ENCODE results near the gene ARGLU1.

Gene ARGLU1

DNA sequence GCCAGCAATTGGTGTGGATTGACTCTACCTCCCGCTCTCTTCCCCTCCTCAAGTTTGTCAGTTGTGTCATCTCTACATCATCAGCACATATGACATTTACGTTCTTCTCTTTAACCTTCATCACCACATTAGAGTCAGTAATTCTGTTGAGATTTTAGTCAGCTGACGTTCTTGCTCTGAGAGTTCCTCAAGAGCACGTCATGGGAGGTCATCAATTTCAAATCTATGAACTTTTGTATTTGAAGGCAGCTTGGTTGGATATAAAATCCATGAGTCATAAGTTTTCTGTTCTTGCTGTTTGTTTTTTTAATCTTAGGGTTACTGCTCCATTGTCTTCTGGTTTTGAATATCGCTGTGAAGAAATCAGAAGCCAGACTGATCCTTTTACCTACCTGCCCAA is 21.8 kb upstream of the ARGLU1 start:
- DNase-seq (ENCODE audit: low read depth), result no peak
- H3K4me3 ChIP-seq (ENCODE audit: control insufficient read depth, low read depth, low read length), result no peak overlapping the region
- TF ChIP-seq CTCF (IDR thresholded peaks at IDR 0.05; ENCODE audit: control insufficient read depth, insufficient read depth, low read depth, low read length, missing control alignments), result no peak

DNA sequence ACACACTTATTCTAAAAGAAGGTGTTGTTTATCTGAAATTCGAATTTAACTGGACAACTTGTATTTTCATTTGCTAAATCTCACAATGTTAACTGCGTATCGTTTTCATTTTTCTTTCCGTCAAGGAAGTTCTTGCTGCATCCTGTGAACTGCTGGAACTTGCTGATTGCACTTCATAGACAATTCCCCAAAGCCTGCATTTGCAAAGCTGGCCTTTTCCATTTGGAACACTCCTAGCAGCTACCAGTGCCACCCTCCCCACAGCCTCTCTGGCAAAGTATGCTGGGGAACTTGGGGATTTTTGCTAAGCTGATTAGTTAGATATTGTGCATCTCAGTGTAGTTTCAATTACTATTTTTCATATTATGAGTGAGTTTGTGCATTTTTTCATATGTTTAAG is 20.4 kb upstream of the ARGLU1 start:
- TF ChIP-seq CTCF (IDR thresholded peaks at IDR 0.05; ENCODE audit: control insufficient read depth, insufficient read depth, low read depth, low read length, missing control alignments), result no peak
- no peak for DNase-seq (ENCODE audit: low read depth)
- no peak overlapping the region for H3K4me3 ChIP-seq (ENCODE audit: control insufficient read depth, low read depth, low read length)

DNA sequence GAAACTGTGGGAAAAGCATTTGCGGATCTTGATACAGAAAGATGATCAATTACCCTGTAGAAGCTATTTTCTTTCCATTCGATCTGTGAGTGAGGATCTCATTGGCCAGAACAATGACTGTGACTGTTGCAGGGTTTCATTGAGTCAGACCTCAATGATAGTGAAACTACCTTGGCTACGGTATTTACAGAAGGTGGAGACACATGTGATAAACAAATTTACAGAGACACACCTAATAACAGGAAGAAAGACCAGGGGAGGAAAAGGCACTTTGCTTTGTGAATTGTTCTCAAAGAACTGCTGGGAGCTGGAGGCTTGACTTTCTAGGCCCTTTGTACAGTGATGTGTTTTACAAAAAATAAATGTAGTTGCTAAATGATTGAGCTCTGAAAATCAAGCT is 19.9 kb upstream of the ARGLU1 start:
- TF ChIP-seq CTCF (IDR thresholded peaks at IDR 0.05; ENCODE audit: control insufficient read depth, insufficient read depth, low read depth, low read length, missing control alignments), result no peak
- H3K4me3 ChIP-seq (ENCODE audit: control insufficient read depth, low read depth, low read length), result no peak overlapping the region
- DNase-seq (ENCODE audit: low read depth), result no peak

DNA sequence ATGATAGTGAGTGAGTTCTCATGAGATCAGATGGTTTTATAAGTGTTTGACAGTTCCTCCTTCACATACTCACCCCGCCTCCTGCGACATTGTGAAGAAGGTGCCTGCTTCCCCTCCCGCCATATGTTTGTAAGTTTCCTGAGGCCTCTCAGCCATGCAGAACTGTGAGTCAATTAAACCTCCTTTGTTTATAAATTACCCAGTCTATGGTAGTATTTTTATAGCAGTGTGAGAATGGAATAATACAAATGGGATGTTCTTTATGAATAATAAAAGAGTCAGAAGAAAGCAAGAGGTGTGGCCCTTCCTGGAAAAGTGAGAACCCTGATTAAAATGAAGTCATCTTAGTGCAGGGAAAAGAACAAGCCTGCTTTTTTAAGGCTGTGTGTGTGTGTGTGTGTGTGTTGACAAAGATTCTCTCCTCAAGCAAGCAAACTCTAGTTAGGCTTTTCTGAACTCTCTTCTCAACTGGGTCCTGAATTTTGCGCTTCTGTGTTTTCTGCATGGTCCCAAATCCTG is 18.8 kb upstream of the ARGLU1 start:
- no peak for DNase-seq (ENCODE audit: low read depth)
- no peak for TF ChIP-seq CTCF (IDR thresholded peaks at IDR 0.05; ENCODE audit: control insufficient read depth, insufficient read depth, low read depth, low read length, missing control alignments)
- H3K4me3 ChIP-seq (ENCODE audit: control insufficient read depth, low read depth, low read length), result no peak overlapping the region

- TF ChIP-seq CTCF (IDR thresholded peaks at IDR 0.05; ENCODE audit: control insufficient read depth, insufficient read depth, low read depth, low read length, missing control alignments), result no peak
- no peak overlapping the region for H3K4me3 ChIP-seq (ENCODE audit: control insufficient read depth, low read depth, low read length)
- DNase-seq (ENCODE audit: low read depth), result no peak
These were observed 13.3 kb upstream of the ARGLU1 start for GRCh38 chr13:106581225-106581624.

DNA sequence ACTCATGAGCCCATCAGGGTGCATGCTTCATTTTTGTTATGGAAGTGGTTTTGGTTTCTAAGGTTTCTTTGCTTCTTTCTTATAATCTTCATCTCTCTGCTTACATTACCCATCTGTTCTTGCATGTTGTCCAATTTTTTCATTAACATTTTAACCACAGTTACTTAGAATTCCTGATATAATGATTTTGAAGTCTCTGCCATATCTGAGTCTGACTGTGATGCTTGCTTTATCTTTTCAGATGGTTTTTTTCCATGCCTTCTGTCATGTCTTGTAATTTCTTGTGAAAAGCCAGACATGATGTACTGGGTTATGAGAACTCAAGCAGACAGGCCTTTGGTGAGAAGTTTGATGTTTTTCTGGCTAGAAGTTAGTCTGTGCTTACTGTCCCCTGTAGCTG is 8.0 kb upstream of the ARGLU1 start:
- TF ChIP-seq CTCF (IDR thresholded peaks at IDR 0.05; ENCODE audit: control insufficient read depth, insufficient read depth, low read depth, low read length, missing control alignments), result no peak
- no peak overlapping the region for H3K4me3 ChIP-seq (ENCODE audit: control insufficient read depth, low read depth, low read length)
- DNase-seq (ENCODE audit: low read depth), result no peak

- no peak for DNase-seq (ENCODE audit: low read depth)
- no peak for TF ChIP-seq CTCF (IDR thresholded peaks at IDR 0.05; ENCODE audit: control insufficient read depth, insufficient read depth, low read depth, low read length, missing control alignments)
- H3K4me3 ChIP-seq (ENCODE audit: control insufficient read depth, low read depth, low read length), result no peak overlapping the region
These were observed 5.9 kb upstream of the ARGLU1 start for GRCh38 chr13:106573868-106574267.
